ENCODE measurements around the gene MAP3K10.

DNA sequence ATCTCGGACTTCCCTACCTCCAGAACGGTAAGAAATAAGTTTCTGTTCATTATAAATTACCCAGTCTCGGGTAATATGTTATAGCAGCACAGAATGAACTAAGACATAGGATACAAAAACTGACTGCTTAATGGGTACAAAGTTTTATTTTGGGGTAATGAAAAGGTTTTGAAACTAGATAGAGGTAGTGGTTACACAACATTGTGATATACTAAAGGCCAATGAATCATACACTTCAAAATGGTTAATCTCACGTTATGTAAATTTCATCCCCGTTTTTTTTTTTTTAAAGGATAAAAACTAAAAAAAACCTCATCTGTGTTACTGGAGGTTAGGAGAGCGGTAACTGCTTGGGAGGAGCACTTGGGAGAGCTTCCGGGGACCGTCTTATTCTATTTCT is 70.4 kb downstream of the MAP3K10 start:
- TF ChIP-seq POLR2A (IDR thresholded peaks at IDR 0.05; ENCODE audit: low read length) (no peak), GATA1 (IDR thresholded peaks at IDR 0.05; ENCODE audit: low read depth, low read length) (no peak)
